Right kidney (tissue), 1 donor: ENCODE results near the gene CRK.
"Not testable (repeated sequence)": the region's sequence is repeated elsewhere in the genome, so short reads cannot be mapped to it uniquely, and the experiment has no call there.

Source experiments
- DNase-seq: peaks from one replicate; pipeline ENCODE4 v3.0.0-alpha.2; 2016

CRK gene

DNA sequence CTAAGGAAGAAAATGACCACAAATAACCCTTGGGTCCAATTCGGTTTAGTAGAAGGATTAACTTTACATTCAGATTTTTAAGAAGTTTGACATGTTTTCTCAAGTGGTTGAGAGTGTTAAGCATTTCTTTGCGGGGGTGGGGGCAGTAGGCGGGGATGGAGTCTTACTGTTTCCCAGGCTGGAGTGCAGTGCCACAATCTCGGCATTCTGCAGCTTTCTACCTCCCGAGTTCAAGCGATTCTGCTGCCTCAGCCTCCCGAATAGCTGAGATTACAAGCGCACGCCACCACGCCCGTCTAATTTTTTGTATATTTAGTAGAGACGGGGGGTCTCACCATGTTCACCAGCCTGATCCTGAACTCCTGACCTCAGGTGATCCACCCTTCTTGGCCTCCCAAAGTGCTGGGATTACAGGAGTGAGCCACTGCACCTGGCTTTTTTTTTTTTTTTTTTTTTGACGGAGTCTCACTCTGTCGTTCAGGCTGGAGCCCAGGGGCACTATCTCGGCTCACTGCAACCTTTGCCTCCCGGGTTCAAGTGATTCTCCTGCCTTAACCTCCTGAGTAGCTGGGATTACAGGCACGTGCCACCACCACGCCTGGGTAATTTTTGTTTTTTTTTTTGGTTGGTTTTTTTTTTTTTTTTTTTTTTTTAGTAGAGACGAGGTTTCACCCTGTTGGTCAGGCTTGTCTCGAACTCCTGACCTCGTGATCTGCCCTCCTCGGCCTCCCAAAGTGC is 68.4 kb downstream of the CRK start:
- not testable (repeated sequence) for DNase-seq

DNA sequence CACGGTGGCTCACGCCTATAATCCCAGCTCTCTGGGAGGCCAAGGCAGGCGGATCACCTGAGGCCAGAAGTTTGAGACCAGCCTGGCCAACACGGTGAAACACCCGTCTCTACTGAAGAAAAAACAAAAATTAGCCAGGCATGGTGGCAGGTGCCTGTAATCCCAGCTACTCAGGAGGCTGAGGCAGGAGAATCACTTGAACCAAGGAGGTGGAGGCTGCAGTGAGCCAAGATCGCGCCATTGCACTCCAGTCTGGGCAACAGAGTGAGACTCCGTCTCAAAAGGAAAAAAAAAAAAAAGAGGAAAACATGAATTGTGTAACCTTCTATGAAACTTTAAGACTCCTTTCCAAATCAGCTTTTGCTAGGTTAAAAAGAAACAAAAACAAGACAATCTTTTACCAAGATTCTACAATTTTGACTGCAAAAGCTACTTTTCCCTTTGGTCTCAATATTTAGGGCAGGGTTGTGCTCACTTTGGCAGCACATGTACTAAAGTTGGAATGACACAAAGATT is 69.3 kb downstream of the CRK start:
- not testable (repeated sequence) for DNase-seq

DNA sequence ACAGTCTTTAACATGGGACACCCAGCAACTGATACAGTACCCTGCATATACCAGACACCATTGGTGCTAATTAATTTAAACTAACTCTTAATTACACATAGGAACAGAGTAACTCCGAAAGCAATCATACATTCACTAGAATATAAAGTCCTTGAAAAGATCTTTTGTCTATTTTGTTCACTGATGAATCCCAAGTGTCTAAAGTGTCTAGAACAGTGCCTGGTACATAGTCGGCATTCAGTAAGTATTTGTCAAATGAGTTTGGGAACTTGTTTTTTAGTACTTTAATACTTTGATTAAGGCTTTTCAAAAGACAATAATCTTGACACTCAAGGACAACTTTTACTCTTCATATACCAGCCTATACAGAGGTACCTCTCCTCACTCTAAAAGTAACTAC is 69.8 kb downstream of the CRK start:
- no peak for DNase-seq

DNA sequence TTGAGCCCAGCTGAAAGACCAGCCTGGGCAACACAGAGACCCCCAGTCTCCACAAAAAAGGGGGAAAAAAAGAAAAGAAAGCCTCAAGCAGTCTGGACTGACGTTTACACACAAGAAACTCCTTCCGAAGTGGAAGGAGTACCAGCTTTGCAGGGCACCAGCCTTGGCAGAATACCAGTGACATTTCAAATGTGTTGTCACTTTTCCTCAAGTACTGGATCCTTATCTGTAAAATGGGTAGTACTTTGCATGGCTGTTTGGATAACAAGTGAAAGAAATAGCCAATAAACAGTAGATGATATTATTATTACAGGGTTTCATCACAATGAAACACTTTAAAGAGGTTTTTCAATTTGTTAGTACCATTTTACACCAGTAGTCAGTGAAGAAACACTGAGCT is 70.2 kb downstream of the CRK start:
- no peak for DNase-seq

DNA sequence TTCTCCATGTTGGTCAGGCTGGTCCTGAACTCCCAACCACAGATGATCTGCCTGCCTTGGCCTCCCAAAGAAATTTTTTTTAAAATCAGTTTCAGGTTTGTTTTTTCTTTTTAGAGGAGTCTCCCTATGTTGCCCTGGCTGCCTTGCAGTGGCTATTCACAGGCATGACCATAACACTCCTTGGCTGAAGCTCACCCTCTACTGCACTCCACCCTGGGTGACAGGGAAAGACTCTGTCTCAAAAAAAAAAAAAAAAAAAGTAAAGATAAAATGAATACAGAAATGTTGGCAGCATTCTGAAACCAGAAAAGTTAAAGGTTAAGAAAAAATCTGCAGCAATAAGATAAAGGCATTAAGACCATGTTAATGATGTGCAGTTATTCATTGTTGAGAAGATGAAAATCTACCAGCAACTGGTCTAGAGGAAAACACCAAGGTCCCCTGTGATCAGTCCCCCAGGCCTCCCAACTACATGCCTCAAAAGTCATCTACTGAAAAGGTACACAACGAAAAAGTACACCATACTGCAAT is 71.1 kb downstream of the CRK start:
- DNase-seq, result no peak

DNA sequence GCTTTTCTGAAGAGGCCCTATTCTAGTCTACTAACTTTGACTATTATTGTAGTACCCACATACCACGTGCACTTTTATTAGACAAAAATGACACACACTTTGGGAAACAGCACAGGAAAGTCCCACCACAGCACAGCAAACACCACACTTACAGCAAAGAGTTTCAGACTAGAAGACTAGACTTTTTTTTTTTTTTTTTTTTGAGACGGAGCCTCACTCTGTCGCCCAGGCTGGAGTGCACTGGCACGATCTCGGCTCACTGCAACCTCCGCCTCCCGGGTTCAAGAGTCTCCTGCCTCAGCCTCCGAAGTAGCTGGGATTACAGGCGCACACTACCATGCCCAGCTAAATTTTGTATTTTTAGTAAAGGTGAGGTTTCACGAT is 76.1 kb downstream of the CRK start:
- no peak for DNase-seq

DNA sequence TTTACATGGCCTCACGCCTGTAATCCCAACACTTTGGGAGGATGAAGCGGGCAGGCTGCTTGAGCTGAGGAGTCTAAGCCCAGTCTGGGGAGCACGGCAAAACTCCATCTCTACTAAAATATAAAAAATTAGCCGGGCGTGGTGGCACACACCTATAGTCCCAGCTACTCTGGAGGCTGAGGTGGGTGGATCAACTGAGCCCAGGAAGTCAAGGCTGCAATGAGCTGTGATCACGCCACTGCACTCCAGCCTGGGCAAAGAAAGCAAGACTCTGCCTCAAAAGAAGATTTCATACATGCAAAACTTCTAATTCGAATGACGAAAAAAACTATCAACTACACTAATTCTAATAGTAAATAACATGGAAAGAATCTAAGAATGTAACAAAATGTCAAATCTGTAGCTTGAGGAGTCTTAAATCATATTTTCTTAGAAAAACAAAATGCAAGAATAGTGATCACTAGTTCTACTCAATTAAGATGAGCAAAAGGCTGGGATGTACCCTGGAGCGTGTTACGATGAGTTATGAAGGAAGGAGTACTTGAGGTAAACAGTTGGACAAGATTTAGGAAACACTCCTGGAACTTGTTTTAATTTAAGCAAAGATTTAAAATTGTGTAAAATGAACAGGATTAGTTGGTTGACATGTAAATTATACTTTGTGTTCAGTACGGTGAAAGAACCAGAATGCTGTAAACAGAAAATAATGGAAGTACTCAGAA is 76.7 kb downstream of the CRK start:
- DNase-seq, result no peak

DNA sequence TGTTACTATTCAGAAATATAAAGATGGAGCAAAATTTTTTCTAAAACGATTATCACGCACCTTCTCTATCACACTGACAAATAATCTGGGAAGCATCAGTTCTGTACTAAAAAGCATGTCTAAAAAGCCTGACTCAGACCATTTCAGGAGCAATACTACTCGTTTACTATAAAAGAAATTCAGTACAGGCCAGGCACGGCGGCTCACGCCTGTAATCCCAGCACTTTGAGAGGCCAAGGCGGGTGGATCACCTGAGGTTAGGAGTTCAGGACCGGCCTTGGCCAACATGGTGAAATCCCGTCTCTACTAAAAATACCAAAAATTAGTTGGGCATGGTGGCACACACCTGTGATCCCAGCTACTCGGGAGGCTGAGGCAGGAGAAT is 77.6 kb downstream of the CRK start:
- not testable (repeated sequence) for DNase-seq

DNA sequence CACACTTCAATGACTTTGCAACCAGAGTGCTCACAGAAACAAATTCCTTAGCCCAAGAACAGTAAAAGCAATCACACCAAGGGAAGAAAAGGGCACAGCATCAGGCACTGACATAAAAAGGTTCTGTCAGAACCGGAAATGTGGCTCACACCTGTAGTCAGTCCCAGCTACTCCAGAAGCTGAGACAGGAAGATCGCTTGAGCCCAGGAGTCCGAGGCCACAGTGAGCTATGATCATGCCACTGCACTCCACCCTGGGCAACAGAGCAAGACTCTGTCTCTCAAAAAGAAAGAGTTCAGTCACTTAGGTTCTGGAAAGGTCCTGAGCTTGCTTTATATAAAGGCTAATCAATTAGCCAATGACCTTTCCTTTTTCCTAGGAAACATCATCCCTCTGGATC is 78.7 kb downstream of the CRK start:
- no peak for DNase-seq

DNA sequence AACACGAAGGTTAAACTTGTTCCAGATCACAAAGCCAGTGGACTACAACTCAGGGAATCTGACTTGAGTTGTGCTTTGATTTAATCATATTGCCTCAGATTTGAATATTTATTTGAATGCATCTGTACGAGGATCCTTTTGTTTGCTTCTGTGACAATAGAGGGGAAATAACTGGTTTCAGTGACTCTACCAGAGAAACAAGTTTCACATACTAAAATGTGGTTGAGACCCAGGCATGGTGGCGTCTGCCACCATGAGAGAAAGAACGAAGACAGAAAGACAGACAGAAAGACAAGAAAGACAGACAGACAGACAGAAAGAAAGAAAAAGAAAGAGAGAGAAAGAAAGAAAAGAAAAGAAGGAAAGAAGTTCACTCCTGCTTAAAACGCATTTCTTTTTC is 80.0 kb downstream of the CRK start:
- DNase-seq, result no peak

DNA sequence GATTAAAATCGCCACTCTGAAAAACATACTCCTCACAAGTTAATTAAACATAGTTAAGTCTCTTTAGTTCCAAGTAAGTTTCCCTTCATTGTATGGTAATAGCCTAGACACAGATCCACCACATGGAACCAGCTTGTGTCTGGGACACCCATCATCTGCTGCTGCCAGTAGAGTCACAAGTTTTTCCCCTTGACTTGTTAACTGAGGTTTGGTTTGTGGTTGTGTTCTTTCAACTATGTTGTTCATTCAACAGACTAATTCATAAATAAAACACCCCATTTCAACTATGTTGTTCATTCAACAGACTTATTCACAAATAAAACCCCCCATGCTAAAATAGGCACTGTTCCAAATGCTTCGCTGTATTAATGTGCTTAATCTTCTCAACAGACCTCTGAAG is 80.4 kb downstream of the CRK start:
- no peak for DNase-seq

DNA sequence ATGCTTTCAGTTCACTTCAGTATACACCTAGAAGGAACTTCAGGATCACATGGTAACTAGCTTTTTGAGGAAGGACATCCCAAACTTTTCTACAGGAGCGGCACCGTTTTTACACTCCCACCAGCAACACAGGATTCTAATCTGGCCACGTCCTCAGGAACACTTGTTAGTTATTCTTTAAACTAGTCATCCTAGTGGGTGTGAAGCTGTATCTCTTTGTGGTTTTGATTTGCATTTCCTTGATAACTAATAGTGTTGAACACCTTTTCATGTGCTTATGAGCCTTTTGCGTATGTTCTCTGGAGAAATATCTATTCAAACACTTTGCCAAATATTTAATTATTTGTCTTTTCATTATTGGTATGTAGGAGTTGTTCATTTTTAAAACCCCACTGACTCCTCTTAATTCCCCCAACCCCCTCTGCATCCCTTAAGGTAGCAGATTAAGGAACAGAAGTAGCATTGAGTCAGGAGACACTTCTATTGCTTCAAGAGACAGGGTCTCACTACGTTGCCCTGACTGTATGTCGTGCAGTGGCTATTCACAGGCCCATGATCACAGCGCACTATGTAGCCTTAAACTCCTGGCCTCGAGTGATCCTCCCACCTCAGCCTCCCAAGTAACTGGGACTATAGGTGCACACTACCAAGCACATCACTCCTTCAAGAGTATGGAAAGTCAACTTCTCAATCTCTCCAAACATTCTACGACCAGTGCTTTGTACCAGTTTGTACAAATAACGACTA is 81.4 kb downstream of the CRK start:
- DNase-seq, result no peak

DNA sequence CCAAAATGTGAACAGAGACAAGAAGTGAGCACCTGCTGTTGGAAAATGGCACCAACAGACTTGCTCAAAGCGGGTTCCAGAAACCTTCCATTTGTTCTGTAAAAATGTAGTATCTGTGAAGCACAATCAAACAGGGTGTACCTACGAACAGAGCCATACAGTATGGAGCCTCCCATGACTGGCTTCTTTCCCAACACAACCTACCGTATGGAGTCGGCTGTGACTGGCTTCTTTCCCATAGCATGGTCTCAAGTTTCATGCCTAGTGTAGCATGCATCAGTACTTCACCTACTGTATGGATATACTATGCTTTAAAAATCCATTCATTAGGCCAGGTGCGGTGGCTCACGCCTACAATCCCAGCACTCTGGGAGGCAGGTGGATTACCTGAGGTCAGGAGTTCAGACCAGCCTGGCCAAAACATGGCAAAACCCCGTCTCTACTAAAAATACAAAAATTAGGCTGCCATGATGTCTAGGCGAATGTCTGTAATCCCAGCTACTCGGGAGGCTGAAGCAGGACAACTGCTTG is 82.3 kb downstream of the CRK start:
- DNase-seq, result no peak

DNA sequence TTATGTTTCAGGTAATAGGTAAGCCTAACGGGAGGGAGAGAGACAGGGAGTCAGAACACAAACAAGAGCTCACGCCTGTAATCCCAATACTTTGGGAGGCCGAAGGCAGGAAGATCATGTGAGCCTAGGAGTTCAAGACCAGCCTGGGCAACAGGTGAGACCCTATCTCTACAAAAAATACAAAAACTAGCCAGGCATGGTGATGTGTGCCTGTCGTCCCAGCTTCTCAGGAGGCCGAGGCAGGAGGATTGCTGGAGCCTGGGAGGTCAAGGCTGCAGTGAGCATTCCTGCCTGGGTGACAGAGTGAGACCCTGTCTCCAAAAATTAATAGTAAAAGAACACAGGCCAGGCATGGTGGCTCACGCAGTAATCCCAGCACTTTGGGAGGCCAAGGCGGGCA is 83.4 kb downstream of the CRK start:
- DNase-seq, result no peak

DNA sequence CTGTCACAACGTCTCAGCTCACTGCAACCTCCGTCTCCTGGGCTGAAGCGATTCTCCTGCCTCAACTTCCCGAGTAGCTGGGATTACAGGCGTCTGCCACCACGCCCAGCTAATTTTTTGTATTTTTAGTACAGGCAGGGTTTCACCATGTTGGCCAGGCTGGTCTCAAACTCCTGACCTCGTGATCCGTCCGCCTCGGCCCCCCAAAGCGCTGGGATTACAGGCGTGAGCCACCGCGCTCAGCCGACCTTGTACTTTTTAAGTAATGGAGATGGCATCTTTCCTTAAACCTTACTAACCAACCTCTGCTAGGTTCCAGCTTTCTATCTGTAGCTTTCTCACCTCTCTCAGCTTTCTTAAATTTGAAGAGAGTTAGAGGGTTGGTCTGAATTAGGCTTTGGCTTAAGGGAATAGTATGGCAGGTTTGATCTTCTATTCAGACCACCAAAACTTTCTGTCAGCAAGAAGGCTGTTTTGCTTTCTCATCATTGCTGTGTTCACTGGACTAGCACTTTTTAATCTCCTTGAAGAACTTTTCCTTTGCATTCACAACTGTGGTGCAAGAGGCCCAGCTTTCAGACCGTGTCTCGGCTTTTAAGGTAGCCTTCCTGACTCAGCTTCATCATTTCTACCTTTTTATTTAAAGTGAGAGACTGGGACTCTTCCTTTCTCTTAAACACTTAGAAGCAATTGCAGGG is 84.0 kb downstream of the CRK start:
- DNase-seq, result no peak
